Measurements from ENCODE around the gene PDZRN4. TPM values are rescaled to one million over a fixed set of nuclear protein-coding genes. Genes with fewer than 3 reads are reported as not detected.

Gene PDZRN4
- total RNA-seq, 1 donor from 2014 or later = not detected

DNA sequence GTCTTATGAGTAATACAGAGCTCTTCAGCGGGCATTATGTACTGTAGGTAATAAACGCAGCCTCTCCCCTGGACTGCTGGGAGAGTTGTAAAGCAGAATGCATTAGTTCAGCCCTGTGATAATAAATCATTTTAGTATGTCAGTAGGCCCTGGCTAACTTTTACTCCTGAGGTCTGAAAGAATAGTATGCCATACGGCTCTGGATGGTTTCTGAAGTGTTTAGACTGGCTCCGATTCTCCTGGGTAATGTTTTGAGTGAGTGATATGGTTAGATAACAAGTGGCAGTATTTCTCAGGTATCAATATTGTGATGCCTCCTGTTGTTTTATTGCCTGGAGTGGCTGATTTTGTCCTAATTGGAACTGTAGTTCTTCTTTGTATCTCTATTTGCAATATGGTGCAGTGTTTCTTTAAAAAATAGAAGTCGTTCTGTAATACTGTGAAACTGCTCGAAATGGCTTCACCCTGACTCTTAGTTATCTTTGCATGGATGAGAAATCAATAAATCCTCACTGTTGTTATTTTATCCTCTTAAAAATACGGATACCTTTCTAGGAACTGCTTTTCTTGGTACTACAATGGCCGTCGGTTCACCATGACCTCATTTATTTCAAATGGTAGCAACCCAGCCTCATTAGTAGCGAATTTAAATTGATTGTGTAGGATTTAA is 100.2 kb downstream of the PDZRN4 start:
- Histone ChIP-seq H3K4me3 (ENCODE audit: low read depth, low read length) (no peak overlapping the region), H3K36me3 (ENCODE audit: control insufficient read depth, insufficient read depth, low read length) (no peaks in the 10 kb centered on the region), H3K27me3 (ENCODE audit: control insufficient read depth, insufficient read depth, low read length) (no peaks in the 10 kb centered on the region)
- FAIRE-seq = no peak
- no peak for DNase-seq (ENCODE audit: low read depth)
- TF ChIP-seq CTCF (IDR thresholded peaks at IDR 0.05; ENCODE audit: insufficient read depth, low read length, severe bottlenecking) = no peak

GRCh38 chr12:41289501-41289900 is 101.4 kb downstream of the PDZRN4 start:
- Histone ChIP-seq H3K27me3 (ENCODE audit: control insufficient read depth, insufficient read depth, low read length) (no peaks in the 10 kb centered on the region), H3K36me3 (ENCODE audit: control insufficient read depth, insufficient read depth, low read length) (no peaks in the 10 kb centered on the region), H3K4me3 (ENCODE audit: low read depth, low read length) (no peak overlapping the region)
- FAIRE-seq (no peak), DNase-seq (ENCODE audit: low read depth) (no peak)
- TF ChIP-seq CTCF (IDR thresholded peaks at IDR 0.05; ENCODE audit: insufficient read depth, low read length, severe bottlenecking) = no peak

DNA sequence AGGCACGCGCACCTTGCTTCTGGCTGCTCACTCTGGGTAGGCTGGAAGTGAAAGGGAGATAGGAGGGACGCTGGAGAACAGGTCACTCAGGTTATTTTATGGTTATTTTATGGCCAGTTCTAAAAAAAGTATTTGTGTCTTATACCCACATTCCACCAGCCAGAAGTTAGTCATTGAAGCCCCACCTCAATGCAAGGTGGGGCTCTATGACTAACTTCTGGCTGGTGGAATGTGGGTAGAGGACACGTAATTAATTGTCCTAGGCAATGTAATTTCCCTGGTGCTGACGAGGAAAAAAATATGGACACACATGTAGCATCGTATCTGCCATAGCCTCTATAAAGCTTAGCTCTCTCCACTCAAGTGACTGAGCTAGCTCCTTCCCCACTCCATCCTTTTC is 104.9 kb downstream of the PDZRN4 start:
- TF ChIP-seq CTCF (IDR thresholded peaks at IDR 0.05; ENCODE audit: insufficient read depth, low read length, severe bottlenecking) = no peak
- no peak overlapping the region for H3K4me3 ChIP-seq (ENCODE audit: low read depth, low read length)
- no peaks in the 10 kb centered on the region for H3K27me3 ChIP-seq (ENCODE audit: control insufficient read depth, insufficient read depth, low read length)
- H3K36me3 ChIP-seq (ENCODE audit: control insufficient read depth, insufficient read depth, low read length) = no peaks in the 10 kb centered on the region
- FAIRE-seq (no peak), DNase-seq (ENCODE audit: low read depth) (peak; percentile 85)

- TF ChIP-seq CTCF (IDR thresholded peaks at IDR 0.05; ENCODE audit: insufficient read depth, low read length, severe bottlenecking) = no peak
- no peak overlapping the region for H3K4me3 ChIP-seq (ENCODE audit: low read depth, low read length)
- H3K27me3 ChIP-seq (ENCODE audit: control insufficient read depth, insufficient read depth, low read length) = no peaks in the 10 kb centered on the region
- DNase-seq (ENCODE audit: low read depth) (peak; percentile 29), FAIRE-seq (no peak)
- no peaks in the 10 kb centered on the region for H3K36me3 ChIP-seq (ENCODE audit: control insufficient read depth, insufficient read depth, low read length)
Observed at GRCh38 chr12:41293461-41293860, 105.3 kb downstream of the PDZRN4 start.

DNA sequence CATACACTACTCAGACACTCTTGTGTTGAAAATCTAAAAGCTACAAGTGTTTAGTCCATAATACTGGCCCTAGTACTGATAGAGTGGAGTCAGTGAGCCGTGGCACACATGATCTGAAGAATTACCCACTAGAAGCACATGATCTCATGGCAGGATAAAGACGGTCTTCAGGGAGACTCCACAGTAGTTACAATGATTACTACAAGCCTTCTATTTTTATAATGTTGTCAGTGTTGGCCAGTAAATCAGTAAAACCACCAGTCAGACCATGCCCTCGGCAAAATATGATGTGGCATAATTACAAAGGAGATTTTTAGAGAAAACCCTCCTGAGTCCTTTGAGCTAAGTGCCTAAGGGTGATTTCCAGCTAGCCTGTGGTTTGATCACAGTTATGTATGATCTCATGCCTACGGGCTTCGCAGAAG is 114.9 kb downstream of the PDZRN4 start:
- no peak for TF ChIP-seq CTCF (IDR thresholded peaks at IDR 0.05; ENCODE audit: insufficient read depth, low read length, severe bottlenecking)
- H3K27me3 ChIP-seq (ENCODE audit: control insufficient read depth, insufficient read depth, low read length) = no peaks in the 10 kb centered on the region
- DNase-seq (ENCODE audit: low read depth) (no peak), FAIRE-seq (no peak)
- H3K4me3 ChIP-seq (ENCODE audit: low read depth, low read length) = no peak overlapping the region
- H3K36me3 ChIP-seq (ENCODE audit: control insufficient read depth, insufficient read depth, low read length) = no peaks in the 10 kb centered on the region

GRCh38 chr12:41304526-41304925 is 116.4 kb downstream of the PDZRN4 start:
- Histone ChIP-seq H3K36me3 (ENCODE audit: control insufficient read depth, insufficient read depth, low read length) (no peaks in the 10 kb centered on the region), H3K27me3 (ENCODE audit: control insufficient read depth, insufficient read depth, low read length) (no peaks in the 10 kb centered on the region), H3K4me3 (ENCODE audit: low read depth, low read length) (no peak overlapping the region)
- DNase-seq (ENCODE audit: low read depth) (peak; percentile 61), FAIRE-seq (no peak)
- TF ChIP-seq CTCF (IDR thresholded peaks at IDR 0.05; ENCODE audit: insufficient read depth, low read length, severe bottlenecking) = no peak
